ENCODE data around the gene INTS1. TPM values are rescaled to one million over a fixed set of nuclear protein-coding genes. Genes with fewer than 3 reads are reported as not detected.
A peak's percentile ranks its signal among the peaks of the same experiment; 100 is the strongest.

The INTS1 gene
- total and polyA plus RNA-seq, 4 experiments from 2014 or later, result 6.0 to 137 (median 82.2) TPM

DNA sequence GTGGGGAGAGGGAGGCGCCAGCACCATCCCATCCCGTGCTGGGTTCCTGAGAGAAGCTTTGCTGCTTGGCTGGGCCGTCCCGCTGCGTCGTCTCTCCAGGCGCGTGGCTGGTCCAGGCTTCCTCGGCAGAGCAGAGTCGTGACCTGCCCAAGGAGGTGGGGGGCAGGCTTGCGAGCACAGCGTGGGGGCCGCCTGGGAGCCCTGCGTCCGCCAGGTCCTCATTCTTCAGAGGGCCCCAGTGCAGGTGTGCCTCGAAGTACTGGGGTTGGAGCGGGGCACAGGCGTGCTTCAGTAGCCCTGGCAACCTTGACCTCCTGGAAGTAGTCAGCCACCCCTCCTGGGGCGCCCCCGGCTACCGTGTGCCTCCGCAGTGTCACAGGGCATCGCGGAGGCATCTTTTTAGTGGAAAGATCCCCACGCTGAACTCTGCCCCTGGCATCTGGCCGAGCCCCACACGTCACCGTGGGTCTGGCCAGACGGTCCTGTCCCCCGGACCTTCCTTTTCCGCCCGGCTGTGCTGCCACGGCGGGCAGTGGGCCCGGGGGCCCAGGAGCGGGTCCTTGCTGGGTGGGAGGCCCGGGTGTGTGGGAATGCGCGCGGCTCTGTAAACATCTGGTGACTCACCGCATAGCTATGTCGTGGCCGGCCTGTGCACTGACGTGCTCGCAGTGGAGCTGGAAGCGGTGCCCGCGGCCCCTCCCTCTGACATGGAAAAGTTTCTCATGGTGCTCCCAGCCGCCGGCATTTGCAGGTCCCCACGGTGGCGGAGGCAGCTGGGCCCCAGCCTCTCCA lies 32.8 kb upstream of the INTS1 start:
- Histone ChIP-seq H3K36me3 (ENCODE audit: insufficient read depth, low read length) (peaks cover 18% of the 10 kb centered on the region), H3K27ac (ENCODE audit: low read depth, low read length) (no peak overlapping the region), H3K4me3 (ENCODE audit: low read length in 2 of 2) (no peak overlapping the region), H3K4me1 (ENCODE audit: insufficient read depth, low read length) (peaks cover 26% of the 10 kb centered on the region), H3K9me3 (ENCODE audit: control insufficient read depth in 1 of 2, low read length in 2 of 2) (no peaks in the 10 kb centered on the region), H3K27me3 (ENCODE audit: insufficient read depth, low read length) (no peaks in the 10 kb centered on the region)
- Mint-ChIP-seq H3K9me3 (no peaks in the 10 kb centered on the region), H3K27ac (peak overlapping the region in 2 of 7 donors; percentile 11 to 57), H3K36me3 (peaks cover 9 to 31% of the 10 kb centered on the region in 2 donors), H3K4me1 (peaks cover 8 to 35% (median 19%) of the 10 kb centered on the region in 4 donors), H3K27me3 (no peaks in the 10 kb centered on the region), H3K4me3 (peak overlapping the region in 1 of 8 donors; percentile 50)
- CTCF ChIA-PET (ENCODE audit: partially characterized antibody), result no interaction called here
- DNase-seq, result peak in 1 of 5 donors; percentile 9
- POLR2A ChIA-PET (ENCODE audit: partially characterized antibody), result interaction anchor here (0.8 kb wide), 1 partner anchor 18 kb away, joined by 3 read pairs; no protein-coding TSS in a partner anchor
- intact Hi-C loops (cut with micrococcal nuclease), result no loop called here

DNA sequence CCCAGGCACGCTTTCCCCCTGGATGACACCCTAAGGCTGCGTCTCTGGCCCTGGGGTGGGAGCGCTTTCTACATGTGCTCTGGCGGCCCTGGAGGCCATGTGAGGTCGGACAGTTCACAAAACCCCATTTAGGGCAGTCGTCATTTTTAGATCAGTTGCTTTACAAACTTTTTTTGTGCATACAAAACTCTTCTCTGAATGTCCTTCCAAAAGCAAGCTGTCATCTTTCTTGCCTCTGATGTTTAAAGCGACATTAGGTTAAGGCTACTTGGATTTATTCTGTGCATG lies 32.2 kb upstream of the INTS1 start:
- no peak overlapping the region for H3K27ac ChIP-seq (ENCODE audit: low read depth, low read length)
- no peak overlapping the region for H3K4me3 ChIP-seq (ENCODE audit: low read length in 2 of 2)
- peaks cover 18% of the 10 kb centered on the region for H3K36me3 ChIP-seq (ENCODE audit: insufficient read depth, low read length)
- Mint-ChIP-seq H3K9me3 (no peaks in the 10 kb centered on the region), H3K36me3 (peaks cover 8 to 33% of the 10 kb centered on the region in 2 donors), H3K27me3 (no peaks in the 10 kb centered on the region), H3K27ac (peak overlapping the region in 3 of 7 donors; percentile 11 to 57 (median 13)), H3K4me3 (peak overlapping the region in 1 of 8 donors; percentile 50), H3K4me1 (peaks cover 12 to 41% (median 23%) of the 10 kb centered on the region in 4 donors)
- H3K27me3 ChIP-seq (ENCODE audit: insufficient read depth, low read length), result no peaks in the 10 kb centered on the region
- CTCF ChIA-PET (ENCODE audit: partially characterized antibody), result no interaction called here
- intact Hi-C loops (cut with micrococcal nuclease), result no loop called here
- POLR2A ChIA-PET (ENCODE audit: partially characterized antibody), result interaction anchor here (0.8 kb wide), 1 partner anchor 19 kb away, joined by 3 read pairs; no protein-coding TSS in a partner anchor
- H3K9me3 ChIP-seq (ENCODE audit: control insufficient read depth in 1 of 2, low read length in 2 of 2), result no peaks in the 10 kb centered on the region
- H3K4me1 ChIP-seq (ENCODE audit: insufficient read depth, low read length), result peaks cover 31% of the 10 kb centered on the region
- DNase-seq, result peak in 1 of 5 donors; percentile 7

DNA sequence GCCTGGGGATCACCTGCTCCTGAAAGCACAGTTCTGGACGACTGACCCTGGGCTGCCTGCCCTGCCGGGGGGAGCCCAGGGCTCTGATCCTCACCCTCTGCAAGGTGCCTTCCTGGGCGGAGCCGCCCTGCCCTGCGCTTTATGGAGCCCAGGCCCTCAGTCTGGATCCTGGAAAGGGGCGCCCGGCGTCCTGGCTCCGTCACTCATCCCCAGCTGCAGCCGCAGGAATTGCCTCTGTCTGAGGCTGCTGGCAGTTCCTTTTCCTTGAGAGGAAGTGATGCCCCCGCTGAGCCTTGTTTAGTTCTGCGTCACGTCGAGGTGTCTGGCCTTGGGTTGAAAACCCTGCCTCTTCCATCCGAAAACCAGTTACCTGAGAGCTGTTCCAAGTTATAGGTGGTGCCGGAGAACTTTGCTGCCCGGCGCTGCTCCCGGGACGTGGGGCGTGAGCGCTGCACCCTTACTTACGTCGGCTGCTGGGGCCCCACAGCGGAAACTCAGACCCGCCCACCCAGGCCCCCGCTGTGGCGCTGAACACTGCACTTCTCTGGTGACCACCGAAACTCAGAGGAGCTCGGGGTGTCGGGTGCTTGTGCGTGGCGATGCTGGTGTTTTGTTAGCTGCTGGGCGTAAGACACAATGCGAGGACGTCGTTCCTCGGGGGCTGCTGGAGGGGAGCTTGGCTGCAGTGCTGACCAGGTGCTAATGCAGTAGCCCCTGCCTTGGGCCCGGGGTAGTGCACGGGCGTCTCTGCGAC lies 31.7 kb upstream of the INTS1 start:
- H3K4me1 Mint-ChIP-seq, result peaks cover 12 to 42% (median 24%) of the 10 kb centered on the region in 4 donors
- CTCF ChIA-PET (ENCODE audit: partially characterized antibody), result no interaction called here
- peak in 1 of 5 donors; percentile 24 for DNase-seq

GRCh38 chr7:1535100-1535458 lies 30.9 kb upstream of the INTS1 start:
- Mint-ChIP-seq H3K27me3 (no peaks in the 10 kb centered on the region), H3K9me3 (peaks cover 0 to under 1% (median 0%) of the 10 kb centered on the region in 8 donors), H3K4me1 (peaks cover 12 to 42% (median 25%) of the 10 kb centered on the region in 4 donors), H3K27ac (peak overlapping the region in 1 of 7 donors; percentile 98), H3K36me3 (peaks cover 4 to 30% of the 10 kb centered on the region in 2 donors), H3K4me3 (no peak overlapping the region)
- Histone ChIP-seq H3K4me3 (ENCODE audit: low read length in 2 of 2) (no peak overlapping the region), H3K36me3 (ENCODE audit: insufficient read depth, low read length) (peaks cover 11% of the 10 kb centered on the region), H3K27me3 (ENCODE audit: insufficient read depth, low read length) (no peaks in the 10 kb centered on the region), H3K9me3 (ENCODE audit: control insufficient read depth in 1 of 2, low read length in 2 of 2) (no peaks in the 10 kb centered on the region), H3K27ac (ENCODE audit: low read depth, low read length) (no peak overlapping the region), H3K4me1 (ENCODE audit: insufficient read depth, low read length) (peaks cover 35% of the 10 kb centered on the region)
- POLR2A ChIA-PET (ENCODE audit: partially characterized antibody), result no interaction called here
- CTCF ChIA-PET (ENCODE audit: partially characterized antibody), result no interaction called here
- intact Hi-C loops (cut with micrococcal nuclease), result no loop called here
- peak in 1 of 5 donors; percentile 20 for DNase-seq

More for the DNA sequence above, 31.7 kb upstream of the INTS1 start:
- Histone ChIP-seq H3K4me3 (ENCODE audit: low read length in 2 of 2) (no peak overlapping the region), H3K36me3 (ENCODE audit: insufficient read depth, low read length) (peaks cover 16% of the 10 kb centered on the region), H3K9me3 (ENCODE audit: control insufficient read depth in 1 of 2, low read length in 2 of 2) (no peaks in the 10 kb centered on the region), H3K4me1 (ENCODE audit: insufficient read depth, low read length) (peaks cover 32% of the 10 kb centered on the region), H3K27me3 (ENCODE audit: insufficient read depth, low read length) (no peaks in the 10 kb centered on the region), H3K27ac (ENCODE audit: low read depth, low read length) (no peak overlapping the region)
- POLR2A ChIA-PET (ENCODE audit: partially characterized antibody), result interaction anchor here (0.8 kb wide), 1 partner anchor 19 kb away, joined by 3 read pairs; no protein-coding TSS in a partner anchor
- Mint-ChIP-seq H3K36me3 (peaks cover 4 to 30% of the 10 kb centered on the region in 2 donors), H3K27ac (peak overlapping the region in 2 of 7 donors; percentile 13 to 29), H3K4me3 (no peak overlapping the region), H3K27me3 (no peaks in the 10 kb centered on the region), H3K9me3 (no peaks in the 10 kb centered on the region)
- intact Hi-C loops (cut with micrococcal nuclease), result no loop called here

GRCh38 chr7:1534330-1535099 lies 30.3 kb upstream of the INTS1 start:
- Histone ChIP-seq H3K9me3 (ENCODE audit: control insufficient read depth in 1 of 2, low read length in 2 of 2) (no peaks in the 10 kb centered on the region), H3K4me1 (ENCODE audit: insufficient read depth, low read length) (peaks cover 38% of the 10 kb centered on the region), H3K36me3 (ENCODE audit: insufficient read depth, low read length) (peaks cover 7% of the 10 kb centered on the region), H3K27me3 (ENCODE audit: insufficient read depth, low read length) (no peaks in the 10 kb centered on the region), H3K27ac (ENCODE audit: low read depth, low read length) (no peak overlapping the region), H3K4me3 (ENCODE audit: low read length in 2 of 2) (no peak overlapping the region)
- peaks cover 0 to 2% (median 0%) of the 10 kb centered on the region in 8 donors for H3K9me3 Mint-ChIP-seq
- H3K36me3 Mint-ChIP-seq, result peaks cover 4 to 28% of the 10 kb centered on the region in 2 donors
- ChIA-PET POLR2A (ENCODE audit: partially characterized antibody) (interaction anchor here (3.3 kb wide), 1 partner anchor 29 kb away, joined by 16 read pairs; the partner anchor contains the start of gene INTS1), CTCF (ENCODE audit: partially characterized antibody) (no interaction called here)
- DNase-seq, result peak in 1 of 5 donors; percentile 25
- peak overlapping the region in 3 of 7 donors; percentile 51 to 98 (median 62) for H3K27ac Mint-ChIP-seq
- intact Hi-C loops (cut with micrococcal nuclease), result no loop called here
- peak overlapping the region in 2 of 8 donors; percentile 9 to 59 for H3K4me3 Mint-ChIP-seq
- H3K4me1 Mint-ChIP-seq, result peaks cover 12 to 42% (median 27%) of the 10 kb centered on the region in 4 donors
- no peaks in the 10 kb centered on the region for H3K27me3 Mint-ChIP-seq

- intact Hi-C loops (cut with micrococcal nuclease), result no loop called here
- peak overlapping the region; percentile 95 to 98 (median 96) for H3K27ac Mint-ChIP-seq
- Histone ChIP-seq H3K27me3 (ENCODE audit: insufficient read depth, low read length) (no peaks in the 10 kb centered on the region), H3K4me3 (ENCODE audit: low read length in 2 of 2) (peak overlapping the region in 1 of 2 donors; percentile 42), H3K9me3 (ENCODE audit: control insufficient read depth in 1 of 2, low read length in 2 of 2) (no peaks in the 10 kb centered on the region), H3K36me3 (ENCODE audit: insufficient read depth, low read length) (no peaks in the 10 kb centered on the region), H3K4me1 (ENCODE audit: insufficient read depth, low read length) (peaks cover 38% of the 10 kb centered on the region), H3K27ac (ENCODE audit: low read depth, low read length) (peak overlapping the region; percentile 77)
- POLR2A ChIA-PET (ENCODE audit: partially characterized antibody), result interaction anchor here (1.1 to 3.3 kb wide), 4 partner anchors 21 to 75 kb away, joined by 3 to 18 read pairs (median 11); partner anchors contain the start of genes INTS1 and PSMG3
- H3K4me3 Mint-ChIP-seq, result peak overlapping the region in 7 of 8 donors; percentile 52 to 94 (median 89)
- H3K9me3 Mint-ChIP-seq, result peaks cover 0 to 2% (median 0%) of the 10 kb centered on the region in 8 donors
- H3K4me1 Mint-ChIP-seq, result peaks cover 12 to 42% (median 27%) of the 10 kb centered on the region in 4 donors
- peaks cover 4 to 25% of the 10 kb centered on the region in 2 donors for H3K36me3 Mint-ChIP-seq
- CTCF ChIA-PET (ENCODE audit: partially characterized antibody), result interaction anchor here (1.5 kb wide), 1 partner anchor 22 kb away, joined by 9 read pairs; the partner anchor contains the start of gene TMEM184A
- H3K27me3 Mint-ChIP-seq, result no peaks in the 10 kb centered on the region
- DNase-seq, result peak in 1 of 5 donors; percentile 38
Observed at GRCh38 chr7:1533547-1534329, 29.5 kb upstream of the INTS1 start.
